Neural cell (in vitro differentiated cells): ENCODE data around the gene USP6. TPM values are rescaled to one million over a fixed set of nuclear protein-coding genes. Genes with fewer than 3 reads are reported as not detected.
"Not testable (repeated sequence)": the region's sequence is repeated elsewhere in the genome, so short reads cannot be mapped to it uniquely, and the experiment has no call there.

Experiments
- H2AFZ ChIP-seq: fragments of 200-600, 300-800 bp; sonication (generic), shearing (Covaris generic); 2 replicates; pipeline ENCODE4 v1.6.0; 2014; ENCODE audit warnings: low read depth, mild to moderate bottlenecking, antibody characterized with exemption, low read length, moderate library complexity
- H3F3A ChIP-seq: fragments of 200-600 bp; shearing (Covaris generic); 2 replicates; pipeline ENCODE4 v1.6.1; 2016; ENCODE audit warnings: mild to moderate bottlenecking, moderate library complexity, mixed read lengths, antibody characterized with exemption, low read length; ENCODE audit not compliant: insufficient read depth, poor library complexity, severe bottlenecking
- H3K27ac ChIP-seq: fragments of 200-600, 300-800 bp; sonication (generic), shearing (Covaris generic); 2 replicates; pipeline ENCODE4 v1.5.1; 2014; ENCODE audit warnings: mild to moderate bottlenecking, low read length, moderate library complexity
- H3K27me3 ChIP-seq: fragments of 300-800, 200-600 bp; sonication (generic), shearing (Covaris generic); 2 replicates; pipeline ENCODE4 v1.6.0; 2014; ENCODE audit warnings: mild to moderate bottlenecking, low read depth, low read length, moderate library complexity; ENCODE audit not compliant: insufficient read depth
- H3K36me3 ChIP-seq: fragments of 300-800, 200-600 bp; sonication (generic), shearing (Covaris generic); 2 replicates; pipeline ENCODE4 v1.5.1; 2014; ENCODE audit warnings: mild to moderate bottlenecking, antibody characterized with exemption, low read length, moderate library complexity; ENCODE audit not compliant: insufficient read depth
- H3K4me2 ChIP-seq: fragments of 300-800, 200-600 bp; sonication (generic), shearing (Covaris generic); 2 replicates; pipeline ENCODE4 v1.6.0; 2014; ENCODE audit warnings: mild to moderate bottlenecking, low read length
- H3K4me3 ChIP-seq: fragments of 300-800, 200-600 bp; sonication (generic), shearing (Covaris generic); 2 replicates; pipeline ENCODE4 v1.5.1; 2014; ENCODE audit warnings: mild to moderate bottlenecking, low read length, moderate library complexity
- H3K79me2 ChIP-seq: fragments of 200-600 bp; shearing (Covaris generic); replicated peaks from 2 replicates; pipeline ENCODE4 v1.6.0; 2014; ENCODE audit warnings: mild to moderate bottlenecking, low read length, moderate library complexity; ENCODE audit not compliant: insufficient read depth
- H3K9ac ChIP-seq: fragments of 300-800, 200-600 bp; sonication (generic), shearing (Covaris generic); 2 replicates; pipeline ENCODE4 v1.6.1; 2016; ENCODE audit warnings: mild to moderate bottlenecking, low read length, mixed read lengths
- H3K9me2 ChIP-seq: fragments of 200-600 bp; shearing (Covaris generic); 2 replicates; pipeline ENCODE4 v1.6.1; 2016; ENCODE audit warnings: mild to moderate bottlenecking, low read length, mixed read lengths; ENCODE audit not compliant: insufficient read depth
- H3K9me3 ChIP-seq: fragments of 200-600, 300-800 bp; sonication (generic), shearing (Covaris generic); 2 replicates; pipeline ENCODE4 v1.6.1; 2016; ENCODE audit warnings: mild to moderate bottlenecking, mixed run types, low read length, moderate library complexity, mixed read lengths
- H4K20me1 ChIP-seq: fragments of 200-600 bp; shearing (Covaris generic); 2 replicates; pipeline ENCODE4 v1.6.1; 2016; ENCODE audit warnings: mild to moderate bottlenecking, mixed run types; ENCODE audit not compliant: insufficient read depth
- EZH2 ChIP-seq: fragments of 200-600, 300-800 bp; shearing (Covaris generic), sonication (generic); IDR thresholded peaks from 2 replicates; pipeline ENCODE4 v1.6.1; 2014; ENCODE audit warnings: antibody characterized with exemption, low read length, borderline replicate concordance, mild to moderate bottlenecking; ENCODE audit not compliant: insufficient read depth, poor library complexity, severe bottlenecking
- RAD21 ChIP-seq: fragments of 450-650 bp; conservative IDR thresholded peaks from 2 replicates; pipeline ENCODE4 v1.6.1; 2014; ENCODE audit warnings: antibody characterized with exemption, mild to moderate bottlenecking, moderate library complexity
- SMC3 ChIP-seq: fragments of 450-650 bp; conservative IDR thresholded peaks from 2 replicates; pipeline ENCODE4 v1.6.1; 2014; ENCODE audit warnings: antibody characterized with exemption, mild to moderate bottlenecking, moderate library complexity; ENCODE audit not compliant: poor library complexity
- TAF1 ChIP-seq: IDR thresholded peaks from 2 replicates; pipeline ENCODE4 v1.6.1; 2012; ENCODE audit warnings: low read depth
- polyA plus RNA-seq: library from polyadenylated mRNA; depleted of rRNA; stranded (reverse); fragments of >200 nt; gene quantifications from 2 replicates; pipeline ENCODE4 v1.2.3, GENCODE V29; 2014
- small RNA-seq, 3 experiments: library from RNA; depleted of rRNA; stranded (forward); fragments of <200 nt; gene quantifications; one replicate each; pipeline ENCODE3, GENCODE V24; 2012
- TF ChIP-seq, protein P1 (sequence below): fragments of 450-650 bp; IDR thresholded peaks from 2 replicates; pipeline ENCODE4 v1.5.1; 2014; ENCODE audit warnings: antibody characterized with exemption, mild to moderate bottlenecking, moderate library complexity; ENCODE audit not compliant: poor library complexity, severe bottlenecking
- TF ChIP-seq, protein P2 (sequence below): IDR thresholded peaks from 2 replicates; pipeline ENCODE4 v1.6.1; 2012; ENCODE audit warnings: borderline replicate concordance

USP6 gene
- polyA plus RNA-seq, 1 donor from 2014 or later = not detected

DNA sequence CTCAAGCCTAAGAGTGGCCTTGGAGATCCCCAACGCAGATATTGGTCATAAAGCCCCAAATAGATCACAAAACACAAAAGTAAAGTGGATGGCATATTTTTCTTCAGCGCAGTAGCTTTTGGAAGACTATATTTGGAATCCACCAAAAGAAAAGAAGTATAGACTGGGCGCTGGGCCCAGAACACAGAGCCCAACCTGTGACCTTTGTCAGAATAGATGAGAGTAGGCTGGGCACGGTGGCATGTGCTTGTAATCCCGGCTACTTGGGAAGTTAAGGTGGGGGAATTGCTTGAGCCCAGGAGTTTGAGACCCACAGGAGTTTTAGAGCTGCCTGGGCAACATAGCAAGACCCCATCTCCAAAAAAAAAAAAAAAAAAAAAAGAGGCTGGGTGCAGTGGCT lies 104.2 kb downstream of the USP6 start:
- no peaks in the 10 kb centered on the region for H3F3A ChIP-seq
- no peak overlapping the region for H2AFZ ChIP-seq
- no peaks in the 10 kb centered on the region for H3K9me3 ChIP-seq
- no peak overlapping the region for H3K27ac ChIP-seq
- no peaks in the 10 kb centered on the region for H3K79me2 ChIP-seq
- no peak overlapping the region for H3K4me2 ChIP-seq
- no peak overlapping the region for H3K4me3 ChIP-seq
- H3K36me3 ChIP-seq = no peaks in the 10 kb centered on the region
- no peaks in the 10 kb centered on the region for H3K9me2 ChIP-seq
- H3K27me3 ChIP-seq = no peaks in the 10 kb centered on the region
- H4K20me1 ChIP-seq = no peaks in the 10 kb centered on the region
- TF ChIP-seq TAF1 (no peak), SMC3 (no peak), EZH2 (no peak), RAD21 (no peak)
- TF ChIP-seq, protein P1, sequence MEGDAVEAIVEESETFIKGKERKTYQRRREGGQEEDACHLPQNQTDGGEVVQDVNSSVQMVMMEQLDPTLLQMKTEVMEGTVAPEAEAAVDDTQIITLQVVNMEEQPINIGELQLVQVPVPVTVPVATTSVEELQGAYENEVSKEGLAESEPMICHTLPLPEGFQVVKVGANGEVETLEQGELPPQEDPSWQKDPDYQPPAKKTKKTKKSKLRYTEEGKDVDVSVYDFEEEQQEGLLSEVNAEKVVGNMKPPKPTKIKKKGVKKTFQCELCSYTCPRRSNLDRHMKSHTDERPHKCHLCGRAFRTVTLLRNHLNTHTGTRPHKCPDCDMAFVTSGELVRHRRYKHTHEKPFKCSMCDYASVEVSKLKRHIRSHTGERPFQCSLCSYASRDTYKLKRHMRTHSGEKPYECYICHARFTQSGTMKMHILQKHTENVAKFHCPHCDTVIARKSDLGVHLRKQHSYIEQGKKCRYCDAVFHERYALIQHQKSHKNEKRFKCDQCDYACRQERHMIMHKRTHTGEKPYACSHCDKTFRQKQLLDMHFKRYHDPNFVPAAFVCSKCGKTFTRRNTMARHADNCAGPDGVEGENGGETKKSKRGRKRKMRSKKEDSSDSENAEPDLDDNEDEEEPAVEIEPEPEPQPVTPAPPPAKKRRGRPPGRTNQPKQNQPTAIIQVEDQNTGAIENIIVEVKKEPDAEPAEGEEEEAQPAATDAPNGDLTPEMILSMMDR = no peak
- TF ChIP-seq, protein P2, sequence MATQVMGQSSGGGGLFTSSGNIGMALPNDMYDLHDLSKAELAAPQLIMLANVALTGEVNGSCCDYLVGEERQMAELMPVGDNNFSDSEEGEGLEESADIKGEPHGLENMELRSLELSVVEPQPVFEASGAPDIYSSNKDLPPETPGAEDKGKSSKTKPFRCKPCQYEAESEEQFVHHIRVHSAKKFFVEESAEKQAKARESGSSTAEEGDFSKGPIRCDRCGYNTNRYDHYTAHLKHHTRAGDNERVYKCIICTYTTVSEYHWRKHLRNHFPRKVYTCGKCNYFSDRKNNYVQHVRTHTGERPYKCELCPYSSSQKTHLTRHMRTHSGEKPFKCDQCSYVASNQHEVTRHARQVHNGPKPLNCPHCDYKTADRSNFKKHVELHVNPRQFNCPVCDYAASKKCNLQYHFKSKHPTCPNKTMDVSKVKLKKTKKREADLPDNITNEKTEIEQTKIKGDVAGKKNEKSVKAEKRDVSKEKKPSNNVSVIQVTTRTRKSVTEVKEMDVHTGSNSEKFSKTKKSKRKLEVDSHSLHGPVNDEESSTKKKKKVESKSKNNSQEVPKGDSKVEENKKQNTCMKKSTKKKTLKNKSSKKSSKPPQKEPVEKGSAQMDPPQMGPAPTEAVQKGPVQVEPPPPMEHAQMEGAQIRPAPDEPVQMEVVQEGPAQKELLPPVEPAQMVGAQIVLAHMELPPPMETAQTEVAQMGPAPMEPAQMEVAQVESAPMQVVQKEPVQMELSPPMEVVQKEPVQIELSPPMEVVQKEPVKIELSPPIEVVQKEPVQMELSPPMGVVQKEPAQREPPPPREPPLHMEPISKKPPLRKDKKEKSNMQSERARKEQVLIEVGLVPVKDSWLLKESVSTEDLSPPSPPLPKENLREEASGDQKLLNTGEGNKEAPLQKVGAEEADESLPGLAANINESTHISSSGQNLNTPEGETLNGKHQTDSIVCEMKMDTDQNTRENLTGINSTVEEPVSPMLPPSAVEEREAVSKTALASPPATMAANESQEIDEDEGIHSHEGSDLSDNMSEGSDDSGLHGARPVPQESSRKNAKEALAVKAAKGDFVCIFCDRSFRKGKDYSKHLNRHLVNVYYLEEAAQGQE = no peak
- H3K9ac ChIP-seq = no peak overlapping the region

DNA sequence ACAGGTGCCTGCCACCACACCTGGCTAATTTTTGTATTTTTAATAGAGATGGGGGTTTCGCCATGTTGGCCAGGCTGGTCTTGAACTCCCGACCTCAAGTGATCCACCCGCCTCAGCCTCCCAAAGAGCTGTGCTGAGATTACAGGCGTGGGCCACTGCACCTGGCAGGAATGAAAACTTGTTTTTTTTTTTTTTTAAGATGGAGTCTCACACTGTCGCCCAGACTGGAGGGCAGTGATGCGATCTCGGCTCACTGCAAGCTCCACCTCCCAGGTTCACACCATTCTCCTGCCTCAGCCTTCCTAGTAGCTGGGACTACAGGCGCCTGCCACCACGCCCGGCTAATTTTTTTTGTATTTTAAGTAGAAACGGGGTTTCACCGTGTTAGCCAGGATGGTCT lies 106.1 kb downstream of the USP6 start:
- not testable (repeated sequence) for H3K27me3 ChIP-seq, H3K9ac ChIP-seq, H4K20me1 ChIP-seq, H3K36me3 ChIP-seq, H3K27ac ChIP-seq, H3K4me2 ChIP-seq, H3F3A ChIP-seq, H3K9me3 ChIP-seq, H2AFZ ChIP-seq, H3K4me3 ChIP-seq, H3K9me2 ChIP-seq, H3K79me2 ChIP-seq

Small RNAs within 50 kb of the gene (small RNA-seq; reads per million reads assigned to genes)
- 0 reads per million in 3 experiments for gene AC012146.4

Other genes starting within 250 kb of the USP6 start
- gene C17orf107, start 216.5 kb upstream of the USP6 start, polyA plus RNA-seq = 0.45 and 2.1 TPM in 2 replicates
- 0.25 TPM in 1 of 2 replicates, not detected in the other for gene CHRNE, start 212.9 kb upstream of the USP6 start, polyA plus RNA-seq
- not detected in 2 replicates for gene GP1BA, start 183.8 kb upstream of the USP6 start, polyA plus RNA-seq
- gene SLC25A11, start 176.0 kb upstream of the USP6 start, polyA plus RNA-seq = 140 and 172 TPM in 2 replicates
- gene RNF167, start 175.8 kb upstream of the USP6 start, polyA plus RNA-seq = 52.5 and 64.1 TPM in 2 replicates
- gene PFN1, start 167.5 kb upstream of the USP6 start, polyA plus RNA-seq = 145 and 230 TPM in 2 replicates
- 0.54 and 2.3 TPM in 2 replicates for gene ENO3, start 164.9 kb upstream of the USP6 start, polyA plus RNA-seq
- gene SPAG7, start 148.2 kb upstream of the USP6 start, polyA plus RNA-seq = 66.4 and 67.7 TPM in 2 replicates
- gene CAMTA2, start 128.4 kb upstream of the USP6 start, polyA plus RNA-seq = 3.7 and 7.3 TPM in 2 replicates
- 0.38 TPM in 1 of 2 replicates, not detected in the other for gene INCA1, start 118.5 kb upstream of the USP6 start, polyA plus RNA-seq
- 7.7 and 8.3 TPM in 2 replicates for gene KIF1C, start 118.1 kb upstream of the USP6 start, polyA plus RNA-seq
- gene SLC52A1, start 80.6 kb upstream of the USP6 start, polyA plus RNA-seq = not detected in 2 replicates
- gene ZFP3, start 37.6 kb upstream of the USP6 start, polyA plus RNA-seq = 0.05 and 0.20 TPM in 2 replicates
- 31.8 and 32.5 TPM in 2 replicates for gene ZNF232, start 4.2 kb upstream of the USP6 start, polyA plus RNA-seq
- gene ZNF594, start 75.8 kb downstream of the USP6 start, polyA plus RNA-seq = 28.2 and 31.0 TPM in 2 replicates
- not detected in 2 replicates for gene SCIMP, start 118.8 kb downstream of the USP6 start, polyA plus RNA-seq
- gene RABEP1, start 166.3 kb downstream of the USP6 start, polyA plus RNA-seq = 61.1 and 67.0 TPM in 2 replicates